GM21367 (cell line): ENCODE measurements around the gene C22orf23.
"Not testable (repeated sequence)": the region's sequence is repeated elsewhere in the genome, so short reads cannot be mapped to it uniquely, and the experiment has no call there.

Experiments
- ATAC-seq: cut with Tn5 transposase; IDR thresholded peaks from one replicate; pipeline ENCODE4 v1.9.1; 2021; ENCODE audit not compliant: unreplicated experiment

Gene C22orf23

DNA sequence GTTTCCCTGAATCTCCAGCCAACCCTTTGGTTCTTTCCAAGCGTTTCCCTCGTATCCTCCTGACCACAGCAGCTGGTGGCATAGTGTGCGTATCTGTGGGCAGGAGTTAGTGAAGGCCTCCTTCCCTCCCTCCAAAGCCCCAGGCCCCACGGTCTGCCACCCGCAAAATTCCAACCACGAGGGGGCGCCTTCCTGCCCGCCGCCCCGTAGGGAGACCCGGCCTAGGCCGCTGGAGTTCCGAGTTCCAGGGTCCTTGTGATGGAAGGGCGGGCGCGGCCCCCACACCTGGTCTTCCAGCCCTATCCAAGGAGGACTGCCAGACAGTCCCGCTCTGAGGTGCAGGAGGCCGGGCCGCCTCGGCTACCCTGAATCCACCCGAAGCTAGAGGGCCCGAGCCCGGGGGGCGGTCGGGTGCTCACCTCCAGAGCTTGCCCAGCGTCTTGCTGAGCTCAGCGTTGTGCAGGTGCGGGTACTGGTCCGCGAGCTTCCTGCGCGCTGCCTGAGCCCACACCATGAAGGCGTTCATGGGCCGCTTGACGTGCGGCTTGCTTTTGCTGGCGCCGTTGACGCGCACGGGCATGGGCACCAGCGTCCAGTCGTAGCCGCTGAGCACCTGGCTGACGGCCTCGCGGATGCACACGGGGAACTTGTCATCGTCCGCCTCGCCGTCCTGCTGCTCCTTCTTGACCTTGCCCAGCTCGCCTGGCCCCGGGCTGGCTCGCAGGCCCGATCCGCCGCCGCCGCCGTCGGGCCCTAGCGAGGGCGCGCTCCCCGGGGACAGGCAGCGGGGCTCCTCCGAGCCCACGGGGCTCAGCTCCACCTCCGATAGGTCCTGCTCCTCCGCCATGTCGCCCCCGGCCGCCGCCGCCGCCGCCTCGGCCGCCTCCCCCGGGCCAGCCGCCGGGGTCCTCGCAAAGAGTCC is 29.8 kb upstream of the C22orf23 start:
- no peak for ATAC-seq

DNA sequence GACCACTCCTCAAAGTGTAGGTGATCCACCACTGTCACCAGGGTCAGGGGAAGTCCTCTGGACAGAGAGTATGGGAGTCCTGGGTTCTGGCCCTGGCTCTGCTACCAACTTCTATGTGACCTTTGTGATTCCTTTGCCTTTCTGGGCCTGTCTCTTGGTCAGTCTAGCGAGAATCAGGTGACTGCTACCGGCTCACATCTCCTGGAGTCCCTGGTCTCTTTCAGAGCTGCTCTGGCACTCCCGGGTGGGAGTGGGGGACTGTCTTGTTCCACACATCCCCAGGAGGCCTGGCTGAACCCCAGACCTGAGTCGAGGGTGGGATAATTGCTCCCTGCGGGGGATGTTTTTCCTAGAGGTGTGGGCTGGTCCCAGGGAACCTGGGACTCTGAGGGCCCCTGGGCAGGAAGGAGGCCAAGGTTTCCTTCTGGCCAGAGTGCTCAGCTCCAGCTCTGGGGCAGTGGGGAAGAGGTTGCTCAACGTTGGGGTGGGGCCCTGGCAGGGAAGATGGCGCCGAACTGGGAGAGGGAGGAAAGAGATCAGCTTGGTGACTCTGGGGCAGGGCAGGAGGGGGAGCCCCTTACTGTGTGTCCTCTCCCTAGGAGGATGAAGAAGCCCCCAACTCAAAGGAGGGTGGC is 28.9 kb upstream of the C22orf23 start:
- ATAC-seq, result no peak

DNA sequence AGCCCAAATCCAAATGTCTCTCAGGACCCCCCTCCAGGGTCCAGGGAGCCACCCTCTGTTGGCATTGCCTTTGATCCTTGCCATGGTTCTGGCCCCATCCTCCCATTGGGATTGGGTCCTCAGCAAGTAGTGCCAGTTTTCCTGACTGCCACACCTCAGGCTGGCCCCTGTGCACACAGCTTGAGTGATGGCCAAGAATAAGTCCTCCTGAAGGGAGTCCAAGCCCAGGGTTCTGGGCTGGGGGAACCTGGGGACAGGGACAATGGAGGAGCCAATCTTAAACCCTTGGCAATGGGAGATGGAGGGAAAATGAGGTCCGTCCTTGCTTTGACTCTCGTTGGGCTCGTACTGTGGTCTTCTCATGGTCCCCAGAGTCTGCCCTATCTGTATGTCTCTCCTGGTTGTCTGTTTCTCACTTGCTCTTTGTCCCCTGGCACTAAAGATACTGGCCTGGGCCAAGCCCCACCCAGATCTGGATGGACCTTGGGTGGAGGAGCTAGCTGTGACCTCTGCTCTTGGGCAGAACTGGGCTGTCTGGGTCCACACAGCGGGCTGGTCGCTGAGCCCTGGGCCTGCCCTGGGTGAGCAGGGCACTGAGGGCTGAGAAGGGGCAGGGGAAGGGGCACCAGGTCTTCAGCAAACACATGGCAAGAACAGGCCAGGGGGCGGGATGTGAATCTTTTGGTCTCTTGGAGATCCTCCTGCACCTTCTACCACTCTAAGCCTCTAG is 28.0 kb upstream of the C22orf23 start:
- ATAC-seq, result no peak

DNA sequence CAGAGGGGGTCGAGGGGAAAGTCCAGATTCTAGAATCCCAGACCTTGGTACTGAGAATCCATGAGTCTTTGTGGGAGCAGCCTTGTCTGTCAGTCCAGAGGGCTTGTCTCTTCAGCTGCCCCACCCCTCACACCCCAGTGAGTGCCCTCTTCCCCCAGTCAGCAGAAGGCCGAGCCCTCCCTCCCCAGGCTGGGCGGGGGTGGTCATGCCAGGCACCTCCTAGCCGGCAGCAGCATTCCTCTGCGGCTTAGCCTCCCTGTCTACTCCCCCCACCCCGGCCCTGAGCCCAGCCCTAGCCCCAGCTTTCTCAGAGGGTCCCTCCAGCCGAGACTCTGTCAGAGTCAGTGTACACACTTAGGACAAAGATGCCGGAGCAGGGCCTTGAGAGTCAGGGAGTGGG is 26.4 kb upstream of the C22orf23 start:
- ATAC-seq, result no peak

DNA sequence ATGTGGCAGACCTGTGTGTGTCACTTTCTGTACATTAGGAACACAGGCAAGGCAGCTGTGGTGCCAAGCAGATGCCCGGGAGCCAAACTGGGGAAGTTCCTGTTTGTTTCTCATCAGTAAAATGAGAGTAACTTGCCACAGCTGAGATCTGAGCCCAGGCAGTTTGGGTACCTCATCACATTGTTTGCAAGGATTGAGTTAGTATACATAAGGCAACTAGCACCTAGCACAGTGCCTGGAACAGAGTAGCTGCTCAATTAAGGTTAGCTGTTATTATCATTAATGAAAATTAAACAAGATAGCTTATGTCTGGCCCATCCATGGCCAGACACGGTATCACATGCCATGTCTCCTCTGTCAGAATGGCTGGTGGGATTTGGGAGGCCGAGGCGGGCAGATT is 23.1 kb upstream of the C22orf23 start:
- no peak for ATAC-seq

DNA sequence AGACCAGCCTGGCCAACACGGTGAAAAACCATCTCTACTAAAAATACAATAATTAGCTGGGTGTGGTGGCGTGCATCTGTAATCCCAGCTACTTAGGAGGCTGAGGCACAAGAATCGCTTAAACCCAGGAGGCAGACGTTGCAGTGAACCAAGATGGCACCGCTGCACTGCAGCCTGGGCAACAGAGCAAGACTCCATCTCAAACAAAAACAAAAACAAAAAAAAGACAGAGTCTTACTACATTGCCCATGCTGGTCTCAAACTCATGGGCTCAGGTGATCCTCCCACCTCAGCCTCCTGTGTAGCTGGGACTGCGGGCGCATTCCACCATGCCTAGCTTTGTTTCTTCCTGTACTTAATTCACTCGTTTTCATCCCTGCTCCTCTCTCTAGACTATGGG is 22.6 kb upstream of the C22orf23 start:
- not testable (repeated sequence) for ATAC-seq

DNA sequence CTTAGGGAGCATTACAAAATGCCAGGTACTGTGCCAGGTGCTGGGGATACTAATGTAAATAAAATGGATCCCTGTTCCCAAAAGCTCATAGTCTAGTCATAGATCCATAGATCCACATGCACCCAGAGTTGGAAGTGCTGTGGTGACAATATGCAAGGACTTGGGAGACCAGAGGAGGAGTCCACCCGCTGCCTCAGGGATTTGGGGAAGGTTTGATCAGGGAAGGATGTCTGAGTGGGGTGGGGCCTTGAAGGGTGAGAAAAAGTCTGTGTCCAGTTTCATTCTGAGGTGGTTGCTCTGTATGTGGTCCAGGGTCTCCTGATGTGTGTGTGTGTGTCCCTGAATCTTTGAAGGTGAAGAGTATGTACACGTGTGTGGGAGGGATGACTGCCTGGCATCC is 21.8 kb upstream of the C22orf23 start:
- no peak for ATAC-seq

DNA sequence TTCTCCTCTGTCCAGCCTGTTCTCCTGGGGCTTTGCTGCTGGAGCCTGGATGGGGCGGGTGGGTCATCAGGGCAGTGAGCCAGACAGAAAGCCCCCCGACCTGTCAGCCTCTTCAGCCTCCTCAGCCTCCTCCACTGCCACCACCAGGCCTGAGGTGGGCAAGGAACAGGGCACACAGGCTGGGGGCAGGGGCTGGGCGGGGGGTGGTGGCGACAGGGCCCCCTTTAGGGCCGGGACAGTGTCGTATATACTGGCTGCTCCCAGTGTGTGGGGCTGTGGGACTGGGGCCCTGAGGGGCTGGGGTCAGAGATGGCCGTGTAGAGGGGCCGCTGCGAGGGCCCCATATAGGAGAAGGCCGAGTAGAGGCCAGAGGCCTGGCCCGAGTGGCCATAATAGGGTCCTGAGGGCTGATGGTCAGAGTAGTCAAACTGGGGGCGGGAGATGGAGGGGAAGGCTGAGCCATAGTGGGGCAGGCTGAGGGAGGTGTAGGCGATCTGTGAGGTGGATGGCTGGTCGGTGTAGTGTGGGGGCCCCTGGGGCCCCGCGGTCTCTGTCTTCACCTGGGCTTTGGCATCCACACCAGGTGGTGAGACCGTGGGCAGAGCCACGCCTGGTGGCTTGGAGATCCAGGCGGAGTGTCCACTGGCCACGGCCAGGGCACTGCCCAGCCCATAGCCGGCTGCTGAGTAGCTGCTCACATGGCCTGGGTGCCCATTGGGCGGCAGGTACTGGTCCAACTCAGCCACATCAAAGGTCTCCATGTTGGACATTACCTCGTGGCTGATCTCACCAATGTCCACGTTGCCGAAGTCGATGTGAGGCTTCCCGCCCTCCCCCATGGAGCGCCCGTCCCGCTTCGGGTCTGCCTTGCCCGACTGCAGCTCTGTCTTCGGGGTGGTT is 20.1 kb upstream of the C22orf23 start:
- no peak for ATAC-seq

DNA sequence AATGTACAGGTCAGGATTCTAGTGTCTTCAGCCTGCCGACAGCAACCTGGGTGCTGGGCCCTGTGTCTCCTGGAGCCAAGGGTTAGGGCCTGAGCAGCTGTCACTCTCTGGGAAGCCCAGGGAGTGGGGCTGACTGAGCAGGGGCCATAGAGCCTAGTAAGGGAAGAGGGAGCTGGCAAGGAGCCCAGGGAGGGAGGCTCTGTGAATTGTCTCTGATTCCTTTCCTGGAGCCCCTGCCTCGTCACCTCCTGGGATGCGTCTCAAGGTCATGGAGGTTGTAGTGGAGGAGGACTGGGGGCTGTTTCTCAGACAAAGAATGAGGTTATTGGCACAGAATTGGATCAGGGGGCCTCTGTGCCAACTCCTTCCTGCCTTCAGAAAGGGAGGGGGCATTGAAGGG is 19.1 kb upstream of the C22orf23 start:
- no peak for ATAC-seq

DNA sequence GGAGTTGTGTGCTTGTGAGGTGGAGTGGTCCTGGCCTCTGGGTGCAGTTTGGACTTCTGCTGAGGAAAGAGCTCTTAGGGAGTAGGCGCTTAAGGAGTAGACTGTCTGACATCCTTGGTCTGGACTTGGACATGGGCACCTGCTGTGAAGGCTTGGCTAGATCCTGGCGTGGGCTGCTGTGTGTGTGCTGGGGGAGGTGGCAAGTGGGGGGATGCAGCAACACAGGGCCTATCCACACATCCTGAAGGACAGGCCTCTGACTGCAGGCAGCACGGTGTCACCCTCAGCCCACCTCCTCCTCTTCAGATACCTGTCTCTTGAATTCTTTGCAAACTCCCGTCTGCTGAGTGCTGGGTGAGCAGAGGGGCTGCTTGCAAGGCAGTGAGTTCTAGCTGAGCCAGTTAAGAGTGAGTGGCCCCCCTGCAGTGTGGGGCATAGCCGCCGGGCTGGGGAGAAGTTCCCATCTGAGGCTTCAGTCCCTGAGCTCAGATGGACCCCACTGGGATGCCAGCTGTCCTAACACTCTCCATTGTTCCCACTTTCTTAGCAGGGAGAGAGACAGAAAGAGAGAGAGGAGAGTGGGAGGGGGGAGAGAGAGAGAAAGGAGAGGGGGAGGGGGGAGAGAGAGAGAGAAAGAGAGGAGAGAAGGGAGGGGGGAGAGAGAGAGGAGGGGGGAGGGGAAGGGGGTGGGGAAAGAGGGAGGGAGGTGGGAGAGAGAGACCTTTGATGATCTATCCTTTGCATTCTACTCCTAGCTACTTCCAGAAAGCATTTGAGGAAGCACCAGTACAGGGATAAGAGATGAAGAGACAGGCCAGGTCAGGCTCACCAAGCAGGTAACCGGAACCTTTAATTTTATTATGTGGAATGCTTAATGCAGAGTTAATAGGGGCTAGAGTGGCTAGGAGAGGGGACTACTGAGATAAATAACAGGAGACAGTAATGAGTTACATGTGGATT is 18.4 kb upstream of the C22orf23 start:
- ATAC-seq, result no peak

DNA sequence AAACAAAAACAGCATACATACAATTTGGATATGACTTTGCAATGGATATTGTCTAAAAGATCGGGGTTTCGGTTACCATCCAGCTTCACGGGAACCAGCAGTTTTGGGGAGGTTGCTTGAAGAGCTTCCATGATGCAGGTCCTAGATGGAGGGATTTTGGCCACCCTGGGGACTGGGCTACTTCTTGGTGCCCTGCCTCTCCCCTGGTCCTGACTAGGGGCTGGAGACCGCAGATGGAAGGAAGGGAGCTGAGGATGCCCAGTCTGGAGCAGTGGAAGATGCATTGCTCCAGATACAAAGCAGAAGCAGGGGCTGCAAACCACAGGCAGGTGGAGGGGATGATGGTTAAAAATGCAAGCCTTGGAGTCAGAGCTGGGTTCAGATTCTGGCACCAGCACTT is 17.5 kb upstream of the C22orf23 start:
- no peak for ATAC-seq

DNA sequence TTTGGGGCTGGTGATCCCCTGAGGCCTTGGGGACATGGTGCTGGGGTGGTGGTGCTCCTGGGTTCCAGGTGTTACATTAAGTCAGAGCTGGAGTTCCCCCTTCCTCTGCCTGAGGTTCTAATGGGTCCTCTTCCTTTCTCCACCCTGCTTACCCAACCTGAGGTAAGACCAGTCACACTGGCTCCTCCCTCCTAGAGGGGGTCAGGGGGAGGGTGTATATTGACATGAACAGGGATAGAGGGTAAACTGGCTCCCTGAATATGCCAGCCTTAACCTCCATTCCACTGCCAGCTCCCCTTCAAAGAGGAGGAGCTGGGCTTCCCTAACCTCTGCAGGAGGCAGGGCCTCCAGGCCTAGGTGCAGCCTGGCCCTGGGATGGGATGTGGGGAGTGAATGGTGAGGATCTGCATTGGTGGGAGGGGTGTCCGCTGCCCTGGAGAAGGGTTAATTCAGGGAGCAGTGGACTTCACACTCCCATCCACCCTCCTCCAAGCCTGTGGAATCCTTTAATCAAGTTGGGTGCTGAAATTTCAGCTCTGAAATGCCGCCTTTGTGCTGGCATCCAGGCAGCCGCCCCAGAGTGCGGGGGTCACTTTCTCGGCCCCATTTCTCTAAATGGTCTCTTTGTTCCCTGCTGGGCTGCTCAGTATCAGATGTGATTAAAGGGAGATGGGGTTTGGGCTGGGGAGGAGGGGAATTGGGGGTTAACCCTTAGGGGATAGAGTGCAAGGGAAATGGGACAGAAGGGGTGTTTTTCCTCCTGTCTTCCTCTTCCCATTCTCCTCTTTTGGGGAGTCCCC is 15.3 kb upstream of the C22orf23 start:
- ATAC-seq, result no peak

DNA sequence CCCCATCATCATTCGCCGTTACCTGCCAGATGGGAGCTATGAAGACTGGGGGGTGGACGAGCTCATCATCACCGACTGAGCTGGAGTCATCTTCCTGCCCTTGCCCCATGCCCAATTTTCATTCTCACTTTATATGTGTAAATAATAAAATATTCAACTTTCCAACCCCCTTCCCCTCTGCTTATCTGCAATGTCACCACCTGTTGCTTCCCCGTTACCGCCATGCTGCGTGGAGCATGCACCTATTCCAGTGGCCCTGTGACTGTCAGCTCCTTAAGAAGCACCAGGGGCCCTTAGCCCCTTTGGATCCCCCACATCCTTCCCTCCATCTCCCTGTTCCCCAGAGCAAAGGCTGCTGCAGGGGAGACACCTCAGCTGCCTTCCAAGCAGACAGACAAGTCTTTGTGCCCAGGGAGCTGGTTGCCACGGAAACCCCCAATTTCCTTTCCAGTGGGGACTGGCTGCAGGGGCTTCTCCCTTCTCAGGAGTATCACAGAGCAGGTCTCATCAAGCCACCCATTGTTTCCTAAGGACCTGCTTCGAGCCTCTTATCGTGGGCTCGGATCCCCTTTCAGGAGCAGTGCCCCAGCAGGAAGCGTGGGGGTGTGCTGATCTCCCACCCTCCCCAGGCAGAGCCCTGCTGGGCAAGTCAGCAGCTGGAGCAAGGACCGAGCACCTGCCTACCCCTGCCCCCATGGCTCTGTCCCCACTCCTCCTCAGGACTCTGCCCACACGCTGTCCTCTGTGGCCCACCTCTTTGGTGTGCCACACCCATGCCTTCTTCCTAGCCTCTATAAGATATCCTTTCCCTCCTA is 14.4 kb upstream of the C22orf23 start:
- ATAC-seq, result no peak

DNA sequence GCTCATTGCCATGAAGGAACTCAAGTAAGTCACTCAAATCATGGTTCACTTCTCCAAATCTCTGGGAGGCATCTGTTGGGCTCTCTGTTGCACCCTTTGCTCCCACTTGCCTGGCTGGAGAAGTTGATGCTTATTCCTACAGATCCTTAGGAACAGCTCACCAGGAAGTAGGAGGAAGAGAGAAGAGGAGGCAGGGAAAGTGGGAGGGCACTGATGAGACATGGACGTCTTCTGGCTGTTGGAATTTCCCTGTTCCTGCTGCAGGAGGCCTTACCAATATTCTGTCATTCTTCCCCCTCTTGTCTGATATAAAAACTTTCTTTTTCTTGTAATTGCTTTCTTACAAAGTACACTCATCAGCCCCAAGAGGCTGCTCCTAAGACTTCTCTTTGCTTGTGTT is 13.7 kb upstream of the C22orf23 start:
- ATAC-seq, result no peak

DNA sequence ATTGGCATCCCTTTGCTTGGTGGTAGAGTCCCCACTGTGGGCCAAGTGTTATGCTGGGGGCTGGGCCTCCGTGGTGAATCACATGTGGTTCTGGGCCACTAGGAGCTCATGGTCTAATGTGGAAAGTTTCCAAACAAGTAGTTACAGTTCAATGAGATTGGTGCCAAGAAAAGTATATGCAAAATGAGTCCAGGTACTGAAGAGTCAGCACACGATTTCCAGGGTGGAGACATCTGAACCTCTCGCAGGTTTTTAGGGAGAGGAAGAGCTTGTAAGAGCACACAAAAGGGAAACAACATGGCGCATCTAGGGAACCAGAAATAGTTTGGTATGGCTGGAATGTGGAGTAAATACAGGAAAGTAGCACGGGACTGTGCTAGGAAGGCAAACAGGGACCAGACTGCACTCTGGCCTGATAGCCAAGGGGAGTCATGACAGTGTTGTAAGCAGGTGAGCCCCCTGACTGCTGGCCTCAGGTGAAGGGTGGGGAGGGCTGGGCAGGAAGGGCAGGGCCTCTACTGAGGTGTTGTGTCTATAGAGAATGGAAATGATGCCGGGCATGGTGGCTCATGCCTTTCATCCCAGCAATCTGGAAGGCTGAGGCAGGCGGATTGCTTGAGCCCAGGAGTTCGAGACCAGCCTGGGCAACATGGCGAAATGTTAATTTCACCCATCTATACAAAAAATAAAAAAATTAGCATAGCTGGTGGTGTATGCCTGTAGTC is 12.7 kb upstream of the C22orf23 start:
- ATAC-seq, result no peak

DNA sequence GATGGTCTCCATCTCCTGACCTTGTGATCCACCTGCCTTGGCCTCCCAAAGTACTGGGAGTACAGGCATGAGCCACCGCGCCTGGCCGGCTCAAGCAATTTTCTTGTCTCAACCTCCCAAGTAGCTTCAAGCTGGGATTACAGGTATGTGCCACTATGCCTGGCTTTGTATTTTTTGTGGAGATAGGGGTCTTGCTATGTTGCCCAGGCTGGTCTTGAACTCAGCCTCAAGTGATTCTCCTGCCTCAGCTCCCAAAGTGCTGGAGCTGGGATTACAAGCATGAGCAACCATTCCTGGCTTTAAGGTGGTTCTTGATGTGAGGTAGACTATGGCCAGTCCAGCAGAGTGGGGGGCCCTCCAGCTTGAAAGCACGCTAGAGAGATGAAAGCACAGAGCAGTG is 7.7 kb upstream of the C22orf23 start:
- no peak for ATAC-seq

DNA sequence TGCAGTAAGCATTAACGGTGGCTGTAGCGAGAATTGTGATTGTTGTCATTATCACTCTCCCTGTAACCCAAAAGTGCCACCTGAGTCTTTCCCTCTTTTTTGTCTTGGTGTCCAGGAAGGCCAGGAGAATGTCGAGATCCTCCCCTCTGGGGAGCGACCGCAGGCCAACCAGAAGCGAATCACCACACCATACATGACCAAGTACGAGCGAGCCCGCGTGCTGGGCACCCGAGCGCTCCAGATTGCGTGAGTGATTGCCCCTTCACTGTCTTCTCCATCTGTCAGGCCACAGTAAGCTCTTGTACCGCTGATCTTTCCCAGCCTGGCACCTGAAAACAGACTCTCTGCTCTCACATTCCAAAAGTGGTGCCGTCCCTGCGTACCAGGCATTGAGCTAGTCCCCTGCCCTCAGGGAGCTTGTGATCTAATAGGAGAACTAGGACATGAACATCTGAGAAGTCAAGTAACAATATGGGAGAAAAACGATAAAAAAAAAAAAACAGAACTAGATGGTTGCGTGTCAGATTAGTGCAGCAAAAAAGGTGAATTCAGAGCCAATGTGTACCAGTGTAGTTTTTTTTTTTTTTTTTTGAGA is 5.9 kb upstream of the C22orf23 start:
- ATAC-seq, result no peak
